ENCODE results near the gene DTWD1. TPM values are rescaled to one million over a fixed set of nuclear protein-coding genes. Genes with fewer than 3 reads are reported as not detected.

Gene DTWD1
- total and polyA plus RNA-seq, 9 of the 15 experiments (the other 6 are each of a cell fraction or from before 2014, with no cell fraction given), result 23.1 to 76.4 (median 36.5) TPM

- TF ChIP-seq MGA (IDR thresholded peaks at IDR 0.05), result no peak
Observed at GRCh38 chr15:49627407-49627877, 6.6 kb downstream of the DTWD1 start (continued).
